Measurements from ENCODE around the gene PRKN.

Gene PRKN

GRCh38 chr6:161486361-161487216, 1241.0 kb downstream of the PRKN start:
- no peak for DNase-seq
- Mint-ChIP-seq H3K4me1 (ENCODE audit: low read depth) (no peaks in the 10 kb centered on the region), H3K27ac (no peak overlapping the region), H3K9me3 (no peaks in the 10 kb centered on the region), H3K27me3 (no peaks in the 10 kb centered on the region), H3K4me3 (no peak overlapping the region), H3K36me3 (ENCODE audit: low read depth) (no peaks in the 10 kb centered on the region)

GRCh38 chr6:161482517-161482858, 1245.1 kb downstream of the PRKN start:
- Mint-ChIP-seq H3K9me3 (no peaks in the 10 kb centered on the region), H3K4me1 (ENCODE audit: low read depth) (no peaks in the 10 kb centered on the region), H3K4me3 (no peak overlapping the region), H3K27ac (no peak overlapping the region), H3K27me3 (no peaks in the 10 kb centered on the region), H3K36me3 (ENCODE audit: low read depth) (no peaks in the 10 kb centered on the region)
- no peak for DNase-seq

- no peak overlapping the region for H3K27ac Mint-ChIP-seq
- no peak overlapping the region for H3K4me3 Mint-ChIP-seq
- no peaks in the 10 kb centered on the region for H3K36me3 Mint-ChIP-seq (ENCODE audit: low read depth)
- DNase-seq = no peak
- H3K4me1 Mint-ChIP-seq (ENCODE audit: low read depth) = no peaks in the 10 kb centered on the region
- no peaks in the 10 kb centered on the region for H3K9me3 Mint-ChIP-seq
- H3K27me3 Mint-ChIP-seq = no peaks in the 10 kb centered on the region
Observed at GRCh38 chr6:161481786-161482516, 1245.6 kb downstream of the PRKN start.

GRCh38 chr6:161480421-161481155, 1247.0 kb downstream of the PRKN start:
- H3K27me3 Mint-ChIP-seq = no peaks in the 10 kb centered on the region
- no peak overlapping the region for H3K27ac Mint-ChIP-seq
- no peaks in the 10 kb centered on the region for H3K4me1 Mint-ChIP-seq (ENCODE audit: low read depth)
- H3K4me3 Mint-ChIP-seq = no peak overlapping the region
- DNase-seq = no peak
- no peaks in the 10 kb centered on the region for H3K36me3 Mint-ChIP-seq (ENCODE audit: low read depth)
- H3K9me3 Mint-ChIP-seq = no peaks in the 10 kb centered on the region

- Mint-ChIP-seq H3K36me3 (ENCODE audit: low read depth) (no peaks in the 10 kb centered on the region), H3K4me1 (ENCODE audit: low read depth) (no peaks in the 10 kb centered on the region), H3K4me3 (no peak overlapping the region)
Observed at GRCh38 chr6:161479376-161479775, 1248.2 kb downstream of the PRKN start.

GRCh38 chr6:161477876-161478425, 1249.6 kb downstream of the PRKN start:
- H3K27me3 Mint-ChIP-seq = no peaks in the 10 kb centered on the region
- no peak for DNase-seq
- H3K4me3 Mint-ChIP-seq = no peak overlapping the region
- no peaks in the 10 kb centered on the region for H3K36me3 Mint-ChIP-seq (ENCODE audit: low read depth)
- H3K9me3 Mint-ChIP-seq = no peaks in the 10 kb centered on the region
- H3K4me1 Mint-ChIP-seq (ENCODE audit: low read depth) = no peaks in the 10 kb centered on the region
- H3K27ac Mint-ChIP-seq = no peak overlapping the region

More at GRCh38 chr6:161479376-161479775, 1248.2 kb downstream of the PRKN start:
- no peak for DNase-seq
- Mint-ChIP-seq H3K27ac (no peak overlapping the region), H3K27me3 (no peaks in the 10 kb centered on the region), H3K9me3 (no peaks in the 10 kb centered on the region)

DNA sequence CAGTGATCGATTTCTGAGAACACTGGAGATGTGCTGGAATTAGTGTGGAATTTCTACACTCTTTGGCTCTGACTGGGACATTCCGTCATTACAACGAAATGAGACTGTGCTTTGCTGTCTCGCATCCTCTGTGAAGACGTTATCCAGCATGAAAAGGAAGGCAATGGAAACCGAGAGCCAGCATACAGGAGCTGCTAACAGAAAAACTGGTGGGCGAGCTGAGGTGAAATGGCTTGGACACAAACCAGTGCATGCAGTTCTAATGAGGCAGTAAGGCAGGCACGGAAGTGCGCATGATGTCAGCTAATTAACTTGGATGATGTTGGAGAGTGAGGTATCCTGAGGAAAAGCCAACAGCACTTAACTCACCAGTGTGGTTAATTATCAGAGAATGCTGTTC, 1250.9 kb downstream of the PRKN start:
- H3K36me3 Mint-ChIP-seq (ENCODE audit: low read depth) = no peaks in the 10 kb centered on the region
- no peaks in the 10 kb centered on the region for H3K4me1 Mint-ChIP-seq (ENCODE audit: low read depth)
- DNase-seq = no peak
- H3K27me3 Mint-ChIP-seq = no peaks in the 10 kb centered on the region
- H3K9me3 Mint-ChIP-seq = no peaks in the 10 kb centered on the region
- no peak overlapping the region for H3K27ac Mint-ChIP-seq
- H3K4me3 Mint-ChIP-seq = no peak overlapping the region

- DNase-seq = no peak
- Mint-ChIP-seq H3K27ac (no peak overlapping the region), H3K4me3 (no peak overlapping the region), H3K4me1 (ENCODE audit: low read depth) (no peaks in the 10 kb centered on the region), H3K36me3 (ENCODE audit: low read depth) (no peaks in the 10 kb centered on the region), H3K9me3 (no peaks in the 10 kb centered on the region), H3K27me3 (no peaks in the 10 kb centered on the region)
Observed at GRCh38 chr6:161465403-161465802, 1262.2 kb downstream of the PRKN start.

DNA sequence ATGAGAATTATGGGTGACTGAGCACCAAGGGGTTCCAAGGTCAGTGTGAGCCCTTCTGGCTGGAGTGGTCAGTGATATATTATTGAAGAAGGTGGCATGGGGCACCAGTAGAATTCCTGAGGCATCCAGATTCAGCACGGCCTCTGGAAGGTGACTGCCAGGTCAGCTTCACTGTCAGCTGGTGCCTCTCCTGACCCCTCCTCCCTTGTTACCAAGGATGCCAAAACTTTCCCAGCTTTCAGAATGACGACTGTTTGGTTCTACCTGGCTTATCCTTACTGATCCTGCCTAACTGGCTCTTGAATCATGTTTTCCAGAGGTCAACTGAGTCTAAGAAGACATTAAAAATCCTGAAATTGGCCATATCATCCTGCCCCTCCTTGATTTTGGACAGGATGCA, 1264.5 kb downstream of the PRKN start:
- H3K27me3 Mint-ChIP-seq = no peaks in the 10 kb centered on the region
- no peak for DNase-seq
- H3K27ac Mint-ChIP-seq = no peak overlapping the region
- no peaks in the 10 kb centered on the region for H3K36me3 Mint-ChIP-seq (ENCODE audit: low read depth)
- H3K9me3 Mint-ChIP-seq = no peaks in the 10 kb centered on the region
- no peak overlapping the region for H3K4me3 Mint-ChIP-seq
- H3K4me1 Mint-ChIP-seq (ENCODE audit: low read depth) = peaks cover 8% of the 10 kb centered on the region

DNA sequence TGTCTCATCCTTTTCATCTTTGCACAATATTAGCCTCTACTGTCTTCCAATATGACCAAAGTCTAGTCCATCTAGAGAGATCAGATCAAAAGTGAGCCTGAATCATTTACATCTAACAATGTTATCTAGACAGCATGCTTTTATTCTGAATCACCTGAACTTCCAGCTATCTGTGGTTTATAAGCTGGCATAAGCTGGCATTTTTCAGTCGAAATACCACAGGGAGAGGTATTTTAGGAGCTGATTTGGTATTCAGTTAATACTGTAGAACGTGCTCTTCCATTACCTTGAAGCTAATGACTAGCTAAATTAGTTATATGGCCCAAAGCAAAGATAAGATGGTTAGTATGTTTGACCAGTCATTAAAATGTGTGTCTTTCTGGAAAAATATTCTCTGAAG, 1265.4 kb downstream of the PRKN start:
- H3K4me1 Mint-ChIP-seq (ENCODE audit: low read depth) = peaks cover 8% of the 10 kb centered on the region
- DNase-seq = no peak
- H3K27ac Mint-ChIP-seq = no peak overlapping the region
- no peaks in the 10 kb centered on the region for H3K36me3 Mint-ChIP-seq (ENCODE audit: low read depth)
- no peaks in the 10 kb centered on the region for H3K27me3 Mint-ChIP-seq
- H3K9me3 Mint-ChIP-seq = no peaks in the 10 kb centered on the region
- H3K4me3 Mint-ChIP-seq = no peak overlapping the region

GRCh38 chr6:161459008-161459615, 1268.5 kb downstream of the PRKN start:
- H3K27ac Mint-ChIP-seq = no peak overlapping the region
- H3K27me3 Mint-ChIP-seq = no peaks in the 10 kb centered on the region
- H3K9me3 Mint-ChIP-seq = no peaks in the 10 kb centered on the region
- DNase-seq = no peak
- peaks cover 8% of the 10 kb centered on the region for H3K4me1 Mint-ChIP-seq (ENCODE audit: low read depth)
- no peaks in the 10 kb centered on the region for H3K36me3 Mint-ChIP-seq (ENCODE audit: low read depth)
- no peak overlapping the region for H3K4me3 Mint-ChIP-seq

DNA sequence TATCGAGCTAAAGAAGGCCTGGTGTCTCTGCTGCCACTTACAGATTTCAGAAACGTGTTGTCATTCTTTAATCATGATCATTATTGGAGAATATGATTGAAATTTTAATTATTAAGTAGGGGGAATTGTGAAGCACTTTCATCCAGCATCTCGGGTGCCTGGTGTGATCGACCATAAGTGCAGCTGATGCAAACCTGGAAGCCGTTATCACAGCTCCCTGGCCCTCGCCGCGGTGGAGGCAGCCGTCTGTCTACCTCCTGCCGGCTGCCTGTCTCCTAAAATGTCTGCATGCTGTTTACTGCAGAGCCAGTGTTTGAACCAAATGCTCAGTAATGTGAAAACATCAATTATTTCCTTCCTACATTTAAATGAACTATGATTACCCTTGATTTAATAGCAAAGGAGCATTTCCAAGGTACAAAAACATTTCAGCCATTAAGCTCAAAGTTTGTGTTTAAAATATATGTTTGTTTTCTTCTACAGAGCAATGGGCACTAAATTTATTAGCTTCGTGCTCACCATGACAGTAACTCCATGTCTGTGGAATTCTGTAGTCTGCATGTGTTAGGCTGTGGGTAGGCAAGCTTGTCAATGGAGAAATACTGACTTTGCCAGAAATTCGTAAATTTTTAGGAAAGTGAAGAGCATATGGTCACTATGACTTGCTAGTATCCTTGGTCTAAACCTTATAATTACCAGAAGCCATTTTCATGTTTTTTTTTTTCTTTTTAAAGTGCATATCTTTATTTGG, 1269.2 kb downstream of the PRKN start:
- no peaks in the 10 kb centered on the region for H3K36me3 Mint-ChIP-seq (ENCODE audit: low read depth)
- H3K27ac Mint-ChIP-seq = no peak overlapping the region
- no peak for DNase-seq
- peaks cover 8% of the 10 kb centered on the region for H3K4me1 Mint-ChIP-seq (ENCODE audit: low read depth)
- H3K27me3 Mint-ChIP-seq = no peaks in the 10 kb centered on the region
- no peak overlapping the region for H3K4me3 Mint-ChIP-seq
- H3K9me3 Mint-ChIP-seq = no peaks in the 10 kb centered on the region

DNA sequence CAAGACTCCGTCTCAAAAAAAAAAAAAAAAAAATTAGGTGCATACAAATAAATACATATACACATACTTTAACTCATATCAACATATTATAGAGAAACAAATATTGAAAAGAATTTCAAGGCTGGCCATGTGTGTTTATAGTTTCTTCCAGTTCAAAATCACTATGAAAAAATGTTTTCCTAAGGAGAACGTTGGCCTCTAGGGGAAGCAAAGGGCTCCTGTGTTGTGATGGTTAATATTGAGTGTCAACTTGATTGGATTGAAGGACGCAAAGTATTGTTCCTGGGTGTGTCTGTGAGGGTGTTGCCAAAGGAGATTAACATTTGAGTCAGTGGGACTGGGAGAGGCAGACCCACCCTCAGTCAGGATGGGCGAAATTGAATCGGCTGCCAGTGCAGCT, 1271.7 kb downstream of the PRKN start:
- no peak overlapping the region for H3K4me3 Mint-ChIP-seq
- H3K27me3 Mint-ChIP-seq = no peaks in the 10 kb centered on the region
- no peak for DNase-seq
- H3K36me3 Mint-ChIP-seq (ENCODE audit: low read depth) = no peaks in the 10 kb centered on the region
- H3K9me3 Mint-ChIP-seq = no peaks in the 10 kb centered on the region
- H3K4me1 Mint-ChIP-seq (ENCODE audit: low read depth) = peaks cover 8% of the 10 kb centered on the region
- no peak overlapping the region for H3K27ac Mint-ChIP-seq

- DNase-seq = no peak
- Mint-ChIP-seq H3K27me3 (no peaks in the 10 kb centered on the region), H3K9me3 (no peaks in the 10 kb centered on the region), H3K4me1 (ENCODE audit: low read depth) (no peaks in the 10 kb centered on the region), H3K36me3 (ENCODE audit: low read depth) (no peaks in the 10 kb centered on the region), H3K27ac (no peak overlapping the region), H3K4me3 (no peak overlapping the region)
Observed at GRCh38 chr6:161453558-161453957, 1274.0 kb downstream of the PRKN start.
